Large intestine (tissue), 3 donors: ENCODE results near the gene HIP1. TPM values are rescaled to one million over a fixed set of nuclear protein-coding genes. Genes with fewer than 3 reads are reported as not detected.
"Not testable (repeated sequence)": the region's sequence is repeated elsewhere in the genome, so short reads cannot be mapped to it uniquely, and the experiment has no call there.

Experiments
- DNase-seq, 2 donors: peaks; one replicate each; pipeline versions ENCODE4 v3.0.0 to v3.0.0-alpha.2; 2013
- H3K27ac ChIP-seq: one replicate; pipeline ENCODE4 v1.5.1; 2013; ENCODE audit warnings: low read length
- H3K27me3 ChIP-seq: 2 replicates; pipeline ENCODE4 v1.6.1; 2013; ENCODE audit warnings: low read length; ENCODE audit not compliant: control insufficient read depth, insufficient read depth
- H3K36me3 ChIP-seq: 2 replicates; pipeline ENCODE4 v1.6.1; 2013; ENCODE audit warnings: low read length; ENCODE audit not compliant: control insufficient read depth, insufficient read depth
- H3K4me1 ChIP-seq: one replicate; pipeline ENCODE4 v1.6.1; 2013; ENCODE audit warnings: low read length; ENCODE audit not compliant: control insufficient read depth, insufficient read depth
- H3K4me3 ChIP-seq: one replicate; pipeline ENCODE4 v1.5.1; 2013; ENCODE audit warnings: low read length
- H3K9me3 ChIP-seq: one replicate; pipeline ENCODE4 v1.6.1; 2013; ENCODE audit warnings: mild to moderate bottlenecking, low read depth, low read length, moderate library complexity; ENCODE audit not compliant: control insufficient read depth
- WGBS: methylation state at CpG from one replicate; pipeline ENCODE4 v1.1.5; 2013; ENCODE audit warnings: low lambda C conversion rate; ENCODE audit not compliant: insufficient coverage; 5-methylcytosine and 5-hydroxymethylcytosine counted together
- polyA plus RNA-seq: library from polyadenylated mRNA; unstranded; fragments of 120-200 nt; gene quantifications from one replicate; pipeline ENCODE4 v1.2.1, GENCODE V29; 2013

HIP1 gene
- polyA plus RNA-seq, 1 donor, result 5.9 TPM

- WGBS, result no CpG with 5 or more reads among the region's 4 CpGs
- Histone ChIP-seq H3K36me3 (no peaks in the 10 kb centered on the region), H3K9me3 (peaks cover 3% of the 10 kb centered on the region), H3K27me3 (no peaks in the 10 kb centered on the region), H3K4me3 (no peak overlapping the region), H3K4me1 (no peaks in the 10 kb centered on the region), H3K27ac (no peak overlapping the region)
- no peak for DNase-seq
These were observed 26.0 kb downstream of the HIP1 start for GRCh38 chr7:75712517-75713361.

- H3K9me3 ChIP-seq, result peaks cover 3% of the 10 kb centered on the region
- peak overlapping the region; percentile 14 for H3K27ac ChIP-seq
- DNase-seq, result no peak
- H3K36me3 ChIP-seq, result no peaks in the 10 kb centered on the region
- no peak overlapping the region for H3K4me3 ChIP-seq
- WGBS, result 89% methylated on average over 3 of the region's 10 CpGs
- no peaks in the 10 kb centered on the region for H3K27me3 ChIP-seq
- H3K4me1 ChIP-seq, result no peaks in the 10 kb centered on the region
These were observed 26.9 kb downstream of the HIP1 start for GRCh38 chr7:75711656-75712514.

GRCh38 chr7:75711076-75711475 is 27.7 kb downstream of the HIP1 start:
- Histone ChIP-seq H3K4me1 (no peaks in the 10 kb centered on the region), H3K27ac (peak overlapping the region; percentile 14), H3K4me3 (no peak overlapping the region), H3K9me3 (peaks cover 3% of the 10 kb centered on the region), H3K27me3 (no peaks in the 10 kb centered on the region), H3K36me3 (no peaks in the 10 kb centered on the region)
- no peak for DNase-seq

- Histone ChIP-seq H3K27me3 (no peaks in the 10 kb centered on the region), H3K4me1 (no peaks in the 10 kb centered on the region), H3K27ac (no peak overlapping the region), H3K9me3 (peaks cover 2% of the 10 kb centered on the region), H3K36me3 (no peaks in the 10 kb centered on the region), H3K4me3 (no peak overlapping the region)
- WGBS, result 92% methylated on average over 2 of the region's 4 CpGs
- DNase-seq, result no peak
These were observed 33.8 kb downstream of the HIP1 start for GRCh38 chr7:75704928-75705327.

- Histone ChIP-seq H3K27me3 (no peaks in the 10 kb centered on the region), H3K36me3 (no peaks in the 10 kb centered on the region), H3K9me3 (no peaks in the 10 kb centered on the region), H3K4me1 (no peaks in the 10 kb centered on the region), H3K27ac (no peak overlapping the region), H3K4me3 (no peak overlapping the region)
- WGBS, result no CpG with 5 or more reads among the region's 4 CpGs
- DNase-seq, result no peak
These were observed 36.2 kb downstream of the HIP1 start for GRCh38 chr7:75702515-75702914.

GRCh38 chr7:75699993-75700392 is 38.7 kb downstream of the HIP1 start:
- DNase-seq, result no peak
- Histone ChIP-seq H3K36me3 (no peaks in the 10 kb centered on the region), H3K4me3 (no peak overlapping the region), H3K4me1 (no peaks in the 10 kb centered on the region), H3K27me3 (no peaks in the 10 kb centered on the region), H3K27ac (no peak overlapping the region), H3K9me3 (no peaks in the 10 kb centered on the region)
- WGBS, result no CpG with 5 or more reads among the region's 12 CpGs

GRCh38 chr7:75698358-75698757 is 40.4 kb downstream of the HIP1 start:
- no peaks in the 10 kb centered on the region for H3K9me3 ChIP-seq
- no peaks in the 10 kb centered on the region for H3K27me3 ChIP-seq
- H3K27ac ChIP-seq, result no peak overlapping the region
- H3K36me3 ChIP-seq, result no peaks in the 10 kb centered on the region
- no peak for DNase-seq
- no peaks in the 10 kb centered on the region for H3K4me1 ChIP-seq
- H3K4me3 ChIP-seq, result no peak overlapping the region

GRCh38 chr7:75696263-75697037 is 42.3 kb downstream of the HIP1 start:
- no peak overlapping the region for H3K4me3 ChIP-seq
- no peak overlapping the region for H3K27ac ChIP-seq
- H3K36me3 ChIP-seq, result no peaks in the 10 kb centered on the region
- no peaks in the 10 kb centered on the region for H3K9me3 ChIP-seq
- no peak for DNase-seq
- H3K27me3 ChIP-seq, result no peaks in the 10 kb centered on the region
- no CpG with 5 or more reads among the region's 4 CpGs for WGBS
- H3K4me1 ChIP-seq, result no peaks in the 10 kb centered on the region

- no peaks in the 10 kb centered on the region for H3K27me3 ChIP-seq
- H3K9me3 ChIP-seq, result no peaks in the 10 kb centered on the region
- WGBS, result 80% methylated on average over 2 of the region's 6 CpGs
- H3K4me1 ChIP-seq, result no peaks in the 10 kb centered on the region
- DNase-seq, result no peak
- H3K4me3 ChIP-seq, result no peak overlapping the region
- H3K27ac ChIP-seq, result no peak overlapping the region
- no peaks in the 10 kb centered on the region for H3K36me3 ChIP-seq
These were observed 43.9 kb downstream of the HIP1 start for GRCh38 chr7:75694638-75695399.

GRCh38 chr7:75693668-75694067 is 45.1 kb downstream of the HIP1 start:
- DNase-seq, H3K4me3 ChIP-seq: not testable (repeated sequence)
- no CpG with 5 or more reads among the region's 6 CpGs for WGBS

More at GRCh38 chr7:75693668-75694067, 45.1 kb downstream of the HIP1 start:
- H3K4me1 ChIP-seq, H3K36me3 ChIP-seq, H3K9me3 ChIP-seq, H3K27me3 ChIP-seq, H3K27ac ChIP-seq: not testable (repeated sequence)
